H1 (cell line): ENCODE results near the gene OR2B2. TPM values are rescaled to one million over a fixed set of nuclear protein-coding genes. Genes with fewer than 3 reads are reported as not detected.
A peak's percentile ranks its signal among the peaks of the same experiment; 100 is the strongest.

Experiments
- CTCF ChIP-seq, 3 experiments: IDR thresholded peaks; 1 replicate in 2 of 3; 2 replicates in 1 of 3; pipeline versions ENCODE4 v1.5.1 to v1.6.1; 2011; ENCODE audit warnings: low read length in 3 of 3, mild to moderate bottlenecking in 3 of 3, inconsistent platforms in 2 of 3, low read depth in 1 of 3, moderate library complexity in 1 of 3; ENCODE audit not compliant: insufficient read depth in 1 of 3; ENCODE audit errors: control extremely low read depth in 1 of 3
- JUN ChIP-seq: IDR thresholded peaks from 2 replicates; pipeline ENCODE4 v1.6.1; 2011; ENCODE audit warnings: low read depth, mild to moderate bottlenecking, improper control_type of control experiment, low read length
- KDM1A ChIP-seq: fragments of 200-600, 300-600 bp; sonication (generic); IDR thresholded peaks from 2 replicates; pipeline ENCODE4 v1.7.1; 2016; ENCODE audit warnings: mild to moderate bottlenecking, low read length, borderline replicate concordance
- TEAD4 ChIP-seq: IDR thresholded peaks from 2 replicates; pipeline ENCODE4 v1.6.1; 2012; ENCODE audit warnings: low read depth, low read length, inconsistent platforms, mixed read lengths
- polyA plus RNA-seq, 7 experiments: library from polyadenylated mRNA; depleted of rRNA in 3 of 7; stranded (reverse) in 5 of 7; unstranded in 2 of 7; fragments of >200 nt in 5 of 7; fragments of 200-250 nt in 2 of 7; gene quantifications; 1 replicate in 5 of 7; 2 replicates in 1 of 7; 4 replicates in 1 of 7; pipeline versions ENCODE4 v1.2.1 to v1.2.3, GENCODE V29; 2011 to 2013; ENCODE audit warnings: missing spikeins in 2 of 7, mixed read lengths in 2 of 7
- total RNA-seq: library from RNA; stranded (reverse); fragmentation: NEBNext Ultra II Directional; extraction: Animal tissue kit (Norgen Biotek cat#: 25700); gene quantifications from 2 replicates; pipeline ENCODE4 v1.2.1, GENCODE V29; 2021

OR2B2 gene
- total and polyA plus RNA-seq, 2 of the 8 experiments (the other 6 are each of a cell fraction or from before 2014, with no cell fraction given): not detected

GRCh38 chr6:27902335-27903314 is 9.6 kb downstream of the OR2B2 start (continued):
- TF ChIP-seq CTCF (IDR thresholded peaks at IDR 0.05; ENCODE audit: control extremely low read depth in 1 of 3, insufficient read depth in 1 of 3, low read depth in 1 of 3, low read length in 3 of 3) (no peak), JUN (no peak), KDM1A (no peak), TEAD4 (peak; percentile 88)
